HG03354 (cell line): ENCODE data around the gene PHF2.

Experiments
- ATAC-seq: cut with Tn5 transposase; IDR thresholded peaks from one replicate; pipeline ENCODE4 v1.9.1; 2021; ENCODE audit warnings: mild to moderate bottlenecking; ENCODE audit not compliant: unreplicated experiment, poor library complexity, severe bottlenecking

The PHF2 gene

GRCh38 chr9:93712896-93713295 is 136.5 kb downstream of the PHF2 start:
- ATAC-seq = no peak

DNA sequence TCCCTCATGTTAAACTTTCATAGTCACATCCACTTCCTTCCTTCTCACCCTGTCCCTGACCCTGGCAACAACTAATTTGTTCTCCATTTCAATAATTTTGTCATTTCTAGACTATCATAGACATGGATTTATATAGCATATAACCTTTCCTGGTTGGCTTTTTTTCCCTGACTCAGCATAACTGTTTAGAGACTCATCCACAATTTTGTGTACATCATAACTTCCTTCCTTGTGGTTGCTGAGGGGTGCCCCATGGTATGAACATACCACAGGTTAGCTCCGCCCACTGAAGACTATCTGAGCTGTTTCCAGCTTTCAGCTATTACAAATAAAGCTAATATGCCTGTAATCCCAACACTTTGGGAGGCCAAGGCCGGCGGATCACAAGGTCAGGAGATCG is 137.3 kb downstream of the PHF2 start:
- ATAC-seq = no peak

DNA sequence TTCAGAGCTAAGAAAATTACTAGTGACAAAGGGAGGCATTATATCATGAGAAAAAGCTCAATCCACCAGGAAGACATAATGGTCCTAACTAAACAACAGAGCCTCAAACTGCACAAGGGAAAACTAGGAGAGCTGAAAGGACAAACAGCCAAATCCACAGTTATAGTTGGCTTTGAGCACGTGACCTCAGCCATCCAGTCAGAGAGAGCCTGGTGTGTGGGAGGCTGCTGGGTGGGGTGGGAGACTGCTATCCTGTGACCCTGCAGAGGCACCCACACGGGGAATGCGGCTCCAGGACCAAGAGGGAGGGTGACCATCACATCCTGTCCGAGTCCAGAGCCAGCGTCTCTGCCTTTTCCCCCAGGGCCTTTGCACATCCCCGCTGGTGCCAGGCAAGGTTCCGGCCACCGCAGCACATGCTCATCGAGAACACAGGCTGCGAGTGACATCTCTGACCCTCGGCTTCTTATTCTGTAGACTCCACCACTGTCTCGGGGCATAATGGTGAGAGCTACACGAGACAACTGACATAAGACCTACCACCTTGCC is 145.1 kb downstream of the PHF2 start:
- no peak for ATAC-seq

DNA sequence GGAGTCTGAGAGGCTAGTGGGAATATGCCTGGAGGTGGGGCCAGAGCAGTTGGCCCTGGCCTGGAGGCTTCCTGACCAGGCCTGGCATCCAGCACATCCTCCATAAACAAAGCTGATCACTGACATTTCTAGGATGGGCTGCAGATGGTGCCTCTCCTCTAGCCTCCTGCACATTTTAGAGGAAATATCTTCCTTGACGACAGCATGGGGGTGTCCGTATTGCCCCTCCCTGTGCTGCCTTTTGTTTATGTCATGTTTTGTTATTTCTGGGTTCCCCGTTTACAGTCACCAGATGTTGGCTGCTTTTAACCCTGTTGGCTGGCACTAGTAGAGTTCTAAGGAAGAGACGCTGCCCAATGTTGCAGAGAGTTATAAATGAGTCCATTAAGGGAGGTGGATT is 148.5 kb downstream of the PHF2 start:
- ATAC-seq = no peak

DNA sequence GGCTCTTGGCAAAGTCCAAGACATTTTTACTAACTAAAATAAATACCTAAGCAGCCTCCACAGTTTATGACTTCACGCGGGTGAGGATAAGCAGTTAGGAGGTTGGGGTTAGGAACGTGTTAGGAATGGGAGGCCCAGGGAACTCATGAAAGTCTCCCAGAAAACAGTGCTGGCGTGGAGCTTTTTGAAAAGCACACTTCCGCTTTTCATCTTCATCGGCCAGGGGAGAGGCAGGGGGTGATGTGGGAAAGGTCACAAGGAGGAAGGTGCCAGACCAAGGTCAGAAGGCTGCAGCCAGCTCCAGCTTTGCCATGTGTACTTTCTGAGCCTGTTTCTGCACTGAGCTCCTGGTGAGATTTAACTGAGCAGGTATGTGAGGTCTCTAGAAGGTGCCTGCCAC is 149.0 kb downstream of the PHF2 start:
- no peak for ATAC-seq

GRCh38 chr9:93726147-93726546 is 149.8 kb downstream of the PHF2 start:
- ATAC-seq = no peak
